GM10248 (cell line): ENCODE results near the gene EPDR1.
A peak's percentile ranks its signal among the peaks of the same experiment; 100 is the strongest.

ENCODE experiments used
- CTCF ChIA-PET: fragments of 300-600 bp; sonication (Branson Sonifier 250); formaldehyde crosslinking; extraction: SDS; loops from one replicate; lab custom pipeline; 2021; ENCODE audit warnings: antibody characterized with exemption; lab: Yijun Ruan, JAX
- POLR2A ChIA-PET: fragments of 350-650 bp; sonication (Branson Sonifier 250); formaldehyde crosslinking; extraction: SDS; loops from one replicate; lab custom pipeline; 2020; ENCODE audit warnings: antibody characterized with exemption; lab: Yijun Ruan, JAX
- DNase-seq: peaks from one replicate; pipeline ENCODE4 v3.0.0; 2012; ENCODE audit errors: extremely low spot score
- CTCF ChIP-seq: IDR thresholded peaks from 2 replicates; pipeline ENCODE4 v1.5.1; 2012; ENCODE audit warnings: mild to moderate bottlenecking, low read depth; ENCODE audit errors: extremely low read depth, missing control alignments, control extremely low read depth

Gene EPDR1

DNA sequence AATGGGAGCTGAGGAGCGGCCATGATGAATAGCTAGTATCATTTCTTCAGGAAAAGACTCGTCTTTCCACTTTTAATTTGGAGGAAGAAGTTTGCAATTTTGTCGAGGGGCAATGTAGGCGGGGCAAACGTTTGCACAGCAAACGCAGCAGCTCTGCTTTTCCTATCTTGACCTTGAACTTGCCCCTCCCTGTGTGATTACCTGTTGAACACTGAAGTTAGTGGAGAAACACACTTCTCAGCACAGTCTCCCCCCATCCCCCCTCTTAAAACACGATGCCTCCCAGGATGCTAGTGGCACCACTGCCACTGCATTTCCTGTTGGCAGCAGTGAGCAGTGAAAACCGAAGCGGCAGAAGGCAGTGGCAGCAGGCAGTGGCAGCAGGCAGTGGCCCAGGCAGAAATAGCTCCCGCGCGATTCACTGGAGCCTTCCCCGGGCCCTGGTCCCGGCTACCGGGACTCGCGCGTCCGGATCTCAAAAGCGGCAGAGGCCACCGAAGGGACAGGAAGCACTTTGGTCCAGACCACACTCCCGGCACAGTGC is at the start of gene EPDR1:
Gene EPDR1, plus strand, starts transcription at position 336 of the 544 bp plus-strand sequence. CDS start 300 bp downstream, outside the sequence.
- POLR2A ChIA-PET: no interaction called here
- DNase-seq: peak; percentile 27
- TF ChIP-seq CTCF: no peak
- CTCF ChIA-PET: interaction anchor here (0.9 to 2.8 kb wide), 10 partner anchors 10 to 449 kb away, joined by 3 to 15 read pairs (median 4); no protein-coding TSS in a partner anchor

- POLR2A ChIA-PET: no interaction called here
- CTCF ChIA-PET: interaction anchor here (1.4 kb wide), 1 partner anchor 35 kb away, joined by 4 read pairs; the partner anchor contains the start of gene SFRP4
- no peak for TF ChIP-seq CTCF
- DNase-seq: no peak
Observed at GRCh38 chr7:37882086-37882485, 38.4 kb upstream of the EPDR1 start.

DNA sequence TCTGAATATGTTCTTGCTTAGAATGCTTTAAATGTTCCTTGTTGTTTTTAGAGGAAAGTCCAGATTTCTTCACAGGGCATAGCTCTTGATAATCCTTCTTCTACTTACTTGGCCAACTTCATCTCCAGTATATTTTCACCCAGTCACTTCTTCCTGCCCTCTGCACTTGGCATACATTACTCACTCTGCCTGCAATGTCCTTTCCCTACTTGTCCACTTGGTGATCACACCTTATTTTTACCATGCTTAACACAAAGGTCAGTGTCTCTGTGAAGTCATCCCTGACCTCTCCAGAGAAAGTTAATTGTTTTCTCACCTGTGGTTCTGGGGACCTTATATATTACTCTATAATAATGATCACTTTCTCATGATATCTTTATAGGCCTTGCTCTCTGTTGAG is 27.1 kb upstream of the EPDR1 start:
- no peak for TF ChIP-seq CTCF
- ChIA-PET POLR2A (no interaction called here), CTCF (no interaction called here)
- DNase-seq: no peak

- no peak for TF ChIP-seq CTCF
- CTCF ChIA-PET: interaction anchor here (1.3 to 1.7 kb wide), 2 partner anchors 23 kb away, joined by 3 read pairs; no protein-coding TSS in a partner anchor
- POLR2A ChIA-PET: no interaction called here
- no peak for DNase-seq
Observed at GRCh38 chr7:37894671-37895070, 25.8 kb upstream of the EPDR1 start.

DNA sequence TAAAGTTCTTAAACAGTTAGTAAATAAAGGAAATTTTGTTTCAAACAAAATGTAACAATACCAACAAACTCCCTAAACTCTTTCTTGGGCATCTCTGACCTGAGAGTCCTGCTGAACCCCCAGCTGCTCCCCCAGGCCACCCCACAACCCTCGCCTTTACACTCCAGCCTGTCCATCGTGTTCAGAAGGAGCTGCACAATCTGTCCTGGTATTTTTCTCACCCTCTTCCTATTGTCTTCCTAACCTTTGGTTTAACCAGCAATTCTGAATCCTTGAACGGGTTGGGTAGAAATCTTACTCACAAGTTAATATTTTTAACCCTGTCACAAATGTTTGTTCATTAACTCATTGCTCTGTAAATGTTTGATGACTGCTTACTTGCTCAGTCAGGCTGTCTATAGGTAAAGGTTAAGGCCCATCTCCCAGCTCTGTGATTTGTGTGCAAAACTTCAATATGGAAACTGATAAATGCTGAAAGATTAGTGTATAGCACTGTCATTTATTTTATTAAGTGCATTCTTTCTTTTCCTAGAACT is 20.7 kb upstream of the EPDR1 start:
- POLR2A ChIA-PET: no interaction called here
- CTCF ChIA-PET: interaction anchor here (1.0 to 1.5 kb wide), 3 partner anchors 17 to 475 kb away, joined by 3 to 5 read pairs (median 3); partner anchors contain the start of genes EPDR1 and SFRP4
- TF ChIP-seq CTCF: no peak
- DNase-seq: no peak

- ChIA-PET POLR2A (no interaction called here), CTCF (interaction anchor here (0.6 to 3.3 kb wide), 23 partner anchors 9 to 485 kb away, joined by 3 to 27 read pairs (median 4); partner anchors contain the start of genes EPDR1 and SFRP4)
- peak; percentile 32 for TF ChIP-seq CTCF
- peak; percentile 30 for DNase-seq
Observed at GRCh38 chr7:37901236-37901827, 19.1 kb upstream of the EPDR1 start.
